Retina (tissue), 1 donor: ENCODE measurements around the gene PNMT.
"Not testable (repeated sequence)": the region's sequence is repeated elsewhere in the genome, so short reads cannot be mapped to it uniquely, and the experiment has no call there.

ENCODE experiments used
- DNase-seq: peaks from one replicate; pipeline ENCODE4 v3.0.0-alpha.2; 2016

PNMT gene

DNA sequence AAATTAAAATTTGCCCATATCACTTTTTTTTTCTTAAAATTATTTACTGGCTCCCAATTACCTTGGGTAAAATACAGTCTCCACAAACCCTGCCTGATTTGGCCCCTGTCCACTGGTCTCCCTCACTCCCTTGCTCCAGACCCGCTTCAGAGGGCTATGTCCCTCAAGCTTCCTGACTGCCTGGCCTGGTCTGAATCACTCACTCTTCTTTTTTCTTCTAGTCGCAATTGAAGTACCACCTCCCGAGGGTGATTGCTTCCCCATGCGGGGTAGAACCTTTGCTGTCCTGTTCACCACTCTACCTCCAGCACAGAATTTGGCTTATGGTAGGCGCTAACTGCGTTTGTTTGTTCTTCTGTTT is 20.2 kb downstream of the PNMT start:
- no peak for DNase-seq

GRCh38 chr17:39688945-39689344 is 20.7 kb downstream of the PNMT start:
- no peak for DNase-seq

- DNase-seq, result no peak
Measured at GRCh38 chr17:39694593-39694992, 26.3 kb downstream of the PNMT start.

DNA sequence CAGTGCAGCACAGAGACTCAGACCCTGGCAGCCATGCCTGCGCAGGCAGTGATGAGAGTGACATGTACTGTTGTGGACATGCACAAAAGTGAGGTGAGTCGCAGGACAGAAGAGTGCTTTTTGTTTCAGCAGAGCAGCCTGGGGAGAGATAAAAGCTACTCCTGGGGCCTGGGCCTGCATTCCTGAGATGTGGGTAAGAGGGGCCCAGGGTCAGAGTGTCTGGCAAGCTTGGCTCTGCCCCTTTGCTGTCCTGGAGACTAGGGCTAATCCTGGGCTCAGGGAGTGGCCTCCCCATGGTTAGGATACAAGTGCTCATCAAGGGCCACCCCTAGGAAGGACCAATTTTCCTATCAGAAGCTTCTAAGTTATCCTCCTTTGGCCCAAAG is 26.8 kb downstream of the PNMT start:
- no peak for DNase-seq

DNA sequence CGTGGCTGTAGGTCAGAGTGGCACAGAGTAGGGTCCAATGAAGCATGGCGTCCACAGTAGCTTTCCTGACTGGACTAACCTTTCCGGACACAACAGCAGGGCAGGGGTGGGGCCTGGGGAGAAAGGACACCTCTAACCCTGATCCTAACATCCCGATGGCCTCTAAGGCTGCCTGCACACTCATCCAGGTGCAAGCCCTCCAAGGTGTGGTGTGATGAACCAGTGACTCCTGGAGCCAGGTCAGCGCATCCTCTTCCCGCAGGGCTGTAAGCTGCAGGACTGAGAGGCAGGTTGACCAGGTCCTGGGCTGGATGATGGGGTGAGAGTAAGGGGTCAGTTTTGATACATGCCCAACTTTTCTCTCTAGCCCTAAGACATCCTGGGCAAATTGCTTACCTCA is 28.5 kb downstream of the PNMT start:
- DNase-seq, result no peak

GRCh38 chr17:39697961-39698360 is 29.7 kb downstream of the PNMT start:
- no peak for DNase-seq

GRCh38 chr17:39699157-39699817 is 31.0 kb downstream of the PNMT start:
- DNase-seq, result not testable (repeated sequence)

DNA sequence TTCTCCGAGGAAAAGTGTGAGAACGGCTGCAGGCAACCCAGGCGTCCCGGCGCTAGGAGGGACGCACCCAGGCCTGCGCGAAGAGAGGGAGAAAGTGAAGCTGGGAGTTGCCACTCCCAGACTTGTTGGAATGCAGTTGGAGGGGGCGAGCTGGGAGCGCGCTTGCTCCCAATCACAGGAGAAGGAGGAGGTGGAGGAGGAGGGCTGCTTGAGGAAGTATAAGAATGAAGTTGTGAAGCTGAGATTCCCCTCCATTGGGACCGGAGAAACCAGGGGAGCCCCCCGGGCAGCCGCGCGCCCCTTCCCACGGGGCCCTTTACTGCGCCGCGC is 31.5 kb downstream of the PNMT start, which contains the start of gene ERBB2:
Gene ERBB2, plus strand, starts transcription at position 247 of the 330 bp plus-strand sequence. CDS start 175 bp downstream, outside the sequence.
- peak; percentile 67 for DNase-seq

- peak; percentile 70 for DNase-seq
Measured at GRCh38 chr17:39700148-39700987, 32.1 kb downstream of the PNMT start.

DNA sequence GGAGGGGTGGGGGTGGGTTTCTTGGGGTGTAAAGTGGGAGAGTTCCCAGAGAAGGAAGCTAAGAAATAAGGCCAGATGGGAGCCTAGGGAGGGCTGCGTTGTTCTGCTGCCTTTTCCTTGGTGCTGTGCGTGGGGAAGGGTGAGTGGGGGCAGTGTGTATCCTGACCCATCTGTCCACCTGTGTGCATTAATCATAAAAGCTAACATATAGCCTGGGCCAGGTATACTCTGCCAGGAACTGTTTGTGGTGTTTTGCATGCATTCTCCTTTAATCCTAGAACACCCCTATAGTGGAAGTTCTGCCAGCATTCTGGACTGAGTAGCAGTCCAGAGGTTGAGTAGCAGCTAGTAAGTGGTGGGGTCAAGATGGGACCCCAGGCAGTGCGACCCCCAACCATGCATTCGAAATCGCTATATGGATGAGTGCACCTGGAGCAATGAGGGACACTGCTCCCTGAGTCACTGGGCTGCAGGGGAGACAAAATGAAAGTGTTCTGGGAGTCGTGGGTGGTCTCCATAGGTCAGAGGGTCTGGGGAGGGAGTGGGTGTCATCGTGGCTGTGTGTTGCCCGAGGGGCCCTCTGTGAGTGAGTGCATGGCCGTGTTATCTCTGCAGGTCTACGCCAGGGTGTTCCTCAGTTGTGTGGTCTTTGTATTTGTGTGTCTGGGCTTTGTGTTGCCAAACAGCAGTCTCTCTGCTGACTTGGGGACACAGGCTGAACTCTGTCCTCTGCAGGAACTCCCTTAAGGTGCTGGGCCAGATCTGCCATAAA is 32.9 kb downstream of the PNMT start:
- peak; percentile 32 for DNase-seq

GRCh38 chr17:39701784-39702422 is 33.6 kb downstream of the PNMT start:
- DNase-seq, result no peak

DNA sequence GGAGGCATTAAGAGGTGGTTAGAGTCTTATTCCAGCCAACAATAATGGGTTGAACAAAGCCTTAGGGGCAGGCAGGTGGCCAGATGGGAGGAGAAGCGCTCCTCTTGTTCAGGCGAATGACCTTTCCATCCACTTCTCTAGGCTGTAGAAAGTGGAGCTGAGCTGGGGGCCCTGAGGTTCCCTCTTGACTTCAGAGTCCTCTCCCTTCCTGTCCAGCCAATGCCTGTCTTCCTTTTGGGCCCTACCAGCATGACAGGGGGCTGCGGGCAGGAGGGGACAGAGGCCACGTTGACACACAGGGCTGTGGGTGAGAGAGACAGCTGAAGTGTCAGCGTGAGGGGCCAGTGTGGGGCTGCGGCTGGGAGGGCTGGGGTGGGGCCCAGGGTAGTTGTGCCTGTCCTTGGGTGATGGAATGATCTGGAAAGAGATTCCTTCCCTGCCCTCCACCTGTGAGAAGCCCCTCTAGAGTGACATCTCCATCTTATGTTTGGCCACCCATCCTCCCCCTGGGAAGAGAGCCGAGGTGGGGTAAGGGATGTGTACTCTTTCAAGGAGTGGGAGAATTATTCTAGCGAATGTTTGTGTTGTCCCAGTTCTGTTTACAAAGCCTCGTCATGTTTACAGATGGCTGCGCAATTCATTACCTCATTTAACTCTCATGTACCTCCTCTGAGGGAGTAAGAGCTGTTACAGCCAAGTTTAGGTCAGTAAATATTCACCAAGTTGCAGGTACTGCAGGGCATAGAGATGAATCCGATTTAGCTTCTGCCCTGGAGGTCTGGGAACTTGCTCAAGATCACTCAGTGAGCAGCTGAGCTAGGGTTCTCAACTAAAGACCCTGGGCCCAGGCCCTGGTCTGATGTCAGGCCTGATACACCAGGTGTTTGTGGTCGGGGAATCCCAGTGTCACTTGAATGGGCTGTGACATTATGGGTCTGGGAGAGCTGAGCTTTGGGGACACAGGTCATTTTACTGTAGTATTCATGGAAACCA is 34.9 kb downstream of the PNMT start:
- no peak for DNase-seq

DNA sequence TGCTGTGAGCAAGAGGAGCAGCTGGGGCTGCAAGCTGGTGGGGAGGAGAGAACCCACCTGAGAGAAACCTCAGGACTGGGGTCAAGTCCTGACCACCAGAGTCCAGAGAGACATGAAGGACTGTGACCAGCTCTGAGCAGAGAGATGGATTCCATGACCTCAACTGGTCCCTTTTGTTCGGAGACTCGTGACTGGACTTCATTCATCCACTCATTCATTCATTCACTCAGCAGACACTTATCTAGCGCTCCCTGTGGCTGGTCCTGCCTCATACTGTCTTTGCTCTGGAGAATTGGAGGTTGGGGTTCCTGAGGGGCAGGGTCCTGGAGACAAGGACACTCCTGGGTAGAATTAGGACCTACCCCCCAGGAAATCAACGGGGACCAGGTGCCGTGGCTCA is 35.7 kb downstream of the PNMT start:
- DNase-seq, result no peak

- no peak for DNase-seq
Measured at GRCh38 chr17:39704821-39705551, 36.7 kb downstream of the PNMT start.

DNA sequence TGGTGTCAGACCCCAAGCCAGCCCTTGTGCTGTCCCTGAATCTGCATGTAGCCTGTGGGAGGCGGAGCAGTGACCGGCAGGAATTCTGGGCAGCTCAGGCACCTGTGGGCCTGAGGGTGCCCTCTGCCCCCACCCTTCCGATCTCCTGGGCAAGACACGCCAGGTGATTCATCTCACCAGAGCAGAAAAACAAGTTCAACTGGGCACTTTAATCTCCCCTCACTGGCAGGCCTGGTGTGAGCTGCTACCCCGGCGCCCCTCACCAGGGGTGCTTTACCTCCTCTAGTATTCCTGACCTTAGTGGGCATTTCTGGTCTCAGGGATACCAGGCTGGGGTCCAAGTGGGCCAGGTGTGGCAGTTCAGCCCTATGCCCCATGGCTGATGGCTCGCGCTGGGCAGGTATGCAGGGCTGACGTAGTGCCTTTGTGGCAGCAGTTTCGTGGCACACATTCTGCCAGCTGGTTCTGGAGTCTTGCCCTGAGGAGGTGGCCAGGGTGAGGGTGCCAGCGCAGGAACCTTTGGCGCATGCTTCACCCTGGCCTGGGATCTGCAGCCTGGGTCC is 37.6 kb downstream of the PNMT start:
- DNase-seq, result no peak

GRCh38 chr17:39706383-39706782 is 38.1 kb downstream of the PNMT start:
- no peak for DNase-seq

DNA sequence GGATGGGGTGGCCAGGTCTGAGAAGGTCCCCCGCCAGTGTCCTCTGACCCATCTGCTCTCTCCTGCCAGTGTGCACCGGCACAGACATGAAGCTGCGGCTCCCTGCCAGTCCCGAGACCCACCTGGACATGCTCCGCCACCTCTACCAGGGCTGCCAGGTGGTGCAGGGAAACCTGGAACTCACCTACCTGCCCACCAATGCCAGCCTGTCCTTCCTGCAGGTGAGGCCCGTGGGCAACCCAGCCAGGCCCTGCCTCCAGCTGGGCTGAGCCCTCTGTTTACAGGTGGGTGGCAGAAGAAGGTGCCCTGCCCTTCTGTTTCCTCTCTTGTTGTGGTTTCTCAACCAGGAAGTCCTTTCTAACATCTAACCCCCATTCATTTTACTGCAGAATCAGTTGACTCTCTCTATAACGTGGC is 38.7 kb downstream of the PNMT start:
- DNase-seq, result no peak

- no peak for DNase-seq
Measured at GRCh38 chr17:39709319-39709997, 41.2 kb downstream of the PNMT start.

DNA sequence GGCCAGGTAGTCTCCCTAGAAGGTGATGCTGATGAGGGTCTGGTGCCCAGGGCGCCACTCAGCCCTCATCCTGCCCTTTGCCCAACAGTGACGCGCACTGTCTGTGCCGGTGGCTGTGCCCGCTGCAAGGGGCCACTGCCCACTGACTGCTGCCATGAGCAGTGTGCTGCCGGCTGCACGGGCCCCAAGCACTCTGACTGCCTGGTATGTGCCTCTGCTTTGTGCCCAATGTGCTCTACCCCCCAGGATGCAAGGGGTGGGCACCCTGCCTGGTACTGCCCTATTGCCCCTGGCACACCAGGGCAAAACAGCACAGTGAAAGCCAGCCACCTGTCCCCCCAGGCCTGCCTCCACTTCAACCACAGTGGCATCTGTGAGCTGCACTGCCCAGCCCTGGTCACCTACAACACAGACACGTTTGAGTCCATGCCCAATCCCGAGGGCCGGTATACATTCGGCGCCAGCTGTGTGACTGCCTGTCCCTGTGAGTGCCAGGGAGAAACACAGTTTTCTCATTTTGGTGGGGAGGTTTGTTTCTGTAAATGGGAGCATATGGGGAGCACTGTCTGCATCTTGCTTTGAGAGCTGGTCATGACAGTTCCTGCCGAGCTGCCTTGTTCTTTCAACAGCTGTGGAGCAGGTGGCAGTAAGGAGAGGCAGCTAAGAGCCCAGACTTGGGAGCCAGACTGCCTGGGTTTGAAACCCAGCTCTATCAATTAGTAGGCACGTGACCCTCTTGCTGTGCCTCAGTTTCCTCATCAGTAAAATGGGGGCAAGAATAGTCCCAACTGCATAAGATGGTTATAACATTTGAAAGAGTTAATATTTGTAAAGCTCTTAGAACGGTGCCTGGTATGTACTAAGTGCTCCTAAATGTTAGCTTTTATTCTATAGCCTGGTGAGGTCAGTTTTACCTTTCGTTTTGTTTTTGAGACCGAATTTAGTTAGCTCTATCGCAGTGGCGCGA is 42.0 kb downstream of the PNMT start:
- DNase-seq, result no peak
